Activated CD4-positive, alpha-beta T cell treated with anti-CD3 and anti-CD28 coated beads, Interleukin-2, amount 50 U/mL, for 48 hours (primary cell): ENCODE results near the gene FRK.
A peak's percentile ranks its signal among the peaks of the same experiment; 100 is the strongest.

Experiments
- DNase-seq, 2 experiments: peaks; one replicate each; pipeline ENCODE4 v3.0.0-alpha.2; 2020

Gene FRK

DNA sequence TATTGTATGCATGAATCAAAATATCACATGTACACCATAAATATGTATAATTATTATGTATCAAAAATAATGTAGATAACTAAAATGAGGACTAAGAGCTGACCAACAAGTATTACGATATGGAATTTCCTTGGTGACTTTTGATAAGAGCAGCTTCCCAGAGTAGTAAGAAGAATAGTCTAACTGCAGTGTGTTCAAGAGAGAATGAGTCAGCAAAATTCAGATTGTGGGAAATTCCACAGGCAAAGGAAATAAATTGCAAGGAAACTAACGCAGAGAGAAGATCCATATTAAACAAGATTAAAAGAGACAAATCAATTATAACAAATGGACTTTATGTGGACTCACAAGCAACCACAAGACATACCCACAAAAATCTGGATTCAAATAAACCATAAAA is 26.4 kb downstream of the FRK start:
- DNase-seq: no peak

DNA sequence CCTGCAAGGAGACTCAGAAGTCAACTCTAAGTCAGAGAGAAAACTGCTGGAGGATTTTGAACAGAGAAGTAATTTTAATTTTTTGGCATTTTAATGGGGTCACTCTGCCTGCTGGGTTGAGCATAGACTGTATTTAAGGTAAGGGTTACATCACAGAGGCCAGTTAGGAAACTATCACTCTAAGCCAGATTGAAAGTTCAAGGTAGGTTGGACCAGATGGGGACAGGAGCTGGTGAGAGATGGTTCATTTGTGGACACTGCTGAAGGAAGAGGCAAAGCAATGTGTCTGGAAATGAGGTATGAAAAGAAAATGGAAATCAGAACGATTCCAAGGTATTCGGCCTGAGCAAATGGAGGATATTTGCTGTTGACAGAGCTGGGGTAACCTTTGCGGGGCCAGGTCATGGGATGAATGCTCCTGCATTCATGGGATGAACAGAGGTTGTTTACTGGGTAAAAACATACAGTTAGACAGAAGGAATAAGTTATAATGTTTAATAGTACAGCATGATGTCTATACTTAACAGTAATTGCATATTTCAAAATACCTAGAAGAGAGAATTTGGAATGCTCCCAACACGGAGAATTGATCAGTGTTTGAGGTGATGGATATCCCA is 26.9 kb downstream of the FRK start:
- DNase-seq: no peak

DNA sequence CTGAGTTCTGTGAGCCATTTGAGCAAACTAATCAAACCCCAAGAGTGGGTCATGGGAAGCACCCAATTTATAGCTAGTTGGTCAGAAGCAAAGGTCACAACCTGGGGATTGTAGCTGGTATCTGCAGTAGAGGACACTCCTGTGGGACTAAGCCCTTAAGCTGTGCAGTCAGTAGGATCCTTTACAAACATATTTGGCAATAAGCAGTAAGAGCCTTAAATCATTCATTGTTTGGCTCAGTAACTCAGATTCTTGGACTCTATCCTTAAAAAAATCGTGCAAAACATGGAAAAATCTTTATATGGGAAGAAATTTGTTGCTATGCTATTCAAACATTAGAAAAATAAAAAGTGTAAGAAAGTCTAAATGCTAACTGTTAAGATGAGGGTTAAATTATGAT is 29.9 kb downstream of the FRK start:
- DNase-seq: no peak

DNA sequence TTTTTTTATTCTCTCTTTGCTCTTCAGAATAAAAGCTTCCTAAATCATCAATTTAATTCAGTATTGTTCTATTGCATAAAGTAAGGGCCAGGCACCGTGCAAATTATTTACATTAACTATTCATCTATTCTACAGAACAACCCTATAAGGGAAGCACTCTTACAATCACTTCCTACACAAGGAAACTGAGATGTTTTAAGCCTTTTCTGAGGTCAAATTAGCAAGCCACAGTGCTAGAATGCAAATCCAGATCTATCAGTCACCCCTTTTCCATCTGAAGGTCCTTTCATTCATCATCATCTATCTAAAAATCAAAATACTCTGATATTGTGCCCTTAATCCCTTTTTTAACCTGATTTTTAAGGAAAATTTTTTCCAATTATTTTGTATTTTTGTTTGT is 31.2 kb downstream of the FRK start:
- no peak for DNase-seq

DNA sequence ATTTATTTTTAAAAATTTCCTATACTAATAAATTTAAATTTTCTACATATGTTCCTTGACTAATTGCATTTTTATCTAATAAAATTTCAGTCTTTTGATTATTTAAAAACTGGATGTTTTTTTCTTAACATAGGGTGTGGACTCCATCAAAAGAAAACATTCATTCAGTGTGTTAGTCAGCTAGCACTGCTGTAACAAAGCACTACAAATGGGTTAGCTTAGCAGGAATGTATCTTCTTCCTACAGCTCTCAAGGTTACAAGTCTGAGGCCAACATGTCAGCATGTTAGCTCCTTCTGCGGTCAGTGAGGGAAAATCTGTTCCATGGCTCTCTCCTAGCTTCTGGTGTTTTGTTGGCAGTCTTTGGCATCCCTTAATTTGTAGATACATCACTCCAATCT is 32.5 kb downstream of the FRK start:
- DNase-seq: no peak

DNA sequence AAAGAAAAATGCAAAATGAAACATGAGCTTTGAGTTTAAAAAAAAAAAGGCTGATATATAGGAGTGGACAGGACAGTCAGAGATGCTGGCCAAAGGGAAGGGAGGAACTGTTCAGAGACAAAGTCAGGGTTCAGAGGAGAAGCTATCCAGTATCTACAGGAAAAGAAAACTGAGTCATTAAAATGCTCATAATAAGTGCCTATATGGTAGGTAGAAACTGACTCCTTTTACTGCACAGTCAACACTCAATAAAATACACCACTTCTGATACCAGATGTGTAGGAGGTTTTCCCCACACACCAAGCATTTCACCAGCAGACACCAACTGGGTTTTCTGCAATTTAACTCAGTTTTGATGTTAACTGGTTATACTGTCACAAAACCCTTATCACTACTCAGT is 32.9 kb downstream of the FRK start:
- no peak for DNase-seq

DNA sequence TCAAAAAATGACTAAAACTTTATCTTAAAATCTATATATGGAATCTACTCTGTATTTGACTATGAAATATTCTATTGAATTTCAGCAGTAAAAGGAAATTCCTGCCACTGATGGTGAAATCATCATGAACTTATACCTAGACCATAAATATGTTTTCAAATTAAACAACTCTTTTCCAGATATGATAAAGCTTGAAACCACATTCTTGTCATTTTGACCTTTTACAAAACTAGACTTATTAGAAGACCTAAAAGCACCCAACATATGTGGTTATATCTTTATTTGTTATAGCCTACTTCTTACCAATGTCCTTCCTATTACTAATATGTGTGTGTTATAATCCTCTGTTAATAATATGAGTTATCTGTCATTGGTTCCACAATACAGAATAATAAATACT is 35.3 kb downstream of the FRK start:
- no peak for DNase-seq

DNA sequence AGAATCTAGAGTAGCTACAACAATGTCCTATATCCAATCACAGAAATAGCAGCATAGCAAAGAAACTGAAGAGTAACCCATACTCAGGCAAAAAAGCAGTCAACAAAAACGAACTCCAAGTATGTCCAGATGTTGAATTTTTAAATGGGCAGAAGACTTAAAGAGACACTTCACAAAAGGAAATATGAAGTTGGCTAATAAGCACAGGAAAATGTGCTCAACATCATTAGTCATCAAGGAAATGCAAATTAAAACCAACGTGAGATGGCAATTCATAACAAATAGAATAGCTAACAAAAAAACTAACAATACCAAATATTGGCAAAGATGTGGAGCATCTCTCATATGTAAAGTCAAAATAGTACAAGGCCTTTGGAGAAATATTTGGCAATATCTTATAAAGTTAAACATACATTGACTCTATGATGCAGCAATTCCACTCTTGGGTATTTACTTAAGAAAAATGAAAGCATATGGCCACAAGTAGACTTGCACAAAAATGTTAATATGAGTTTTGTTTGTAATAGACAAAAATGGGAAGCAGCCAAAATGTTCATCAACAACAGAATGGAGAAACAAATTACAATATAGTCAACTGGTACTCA is 37.7 kb downstream of the FRK start:
- no peak for DNase-seq

DNA sequence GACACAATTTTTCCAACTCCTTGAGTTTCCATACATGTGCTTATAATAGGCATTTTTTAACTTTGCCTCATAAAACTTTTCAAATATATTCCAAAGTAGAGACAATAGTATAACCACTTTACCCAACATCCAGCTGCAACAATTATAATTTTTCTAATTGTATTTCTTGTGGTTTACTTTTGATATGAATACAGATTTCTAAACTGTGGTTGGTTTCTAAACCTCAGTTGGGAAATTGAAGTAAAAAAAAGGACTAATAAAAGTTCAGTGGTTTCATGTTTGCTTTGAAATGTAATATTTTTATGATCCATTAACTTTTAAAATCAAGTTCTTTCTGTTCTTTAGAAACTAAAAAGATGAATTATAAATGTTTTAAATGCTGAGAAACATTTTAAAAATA is 40.0 kb downstream of the FRK start:
- DNase-seq: no peak

DNA sequence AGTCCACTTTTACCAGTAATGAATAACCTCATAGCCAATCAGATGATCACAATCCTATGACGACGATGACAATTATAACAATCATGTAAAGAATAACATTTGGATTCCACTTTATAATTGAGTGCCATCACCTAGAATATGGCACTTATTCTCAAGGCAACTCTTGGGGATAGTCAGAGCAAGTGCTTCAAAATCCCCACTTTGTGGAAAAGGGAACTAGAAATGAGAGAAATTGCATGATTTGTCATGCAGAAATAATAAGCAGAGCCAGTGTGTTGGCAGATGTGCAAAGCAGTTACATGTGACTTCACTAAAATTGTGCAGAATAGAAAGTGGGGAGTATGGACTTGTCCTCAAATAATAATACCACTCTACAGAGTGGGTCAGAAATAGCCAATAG is 41.3 kb downstream of the FRK start:
- DNase-seq: no peak

DNA sequence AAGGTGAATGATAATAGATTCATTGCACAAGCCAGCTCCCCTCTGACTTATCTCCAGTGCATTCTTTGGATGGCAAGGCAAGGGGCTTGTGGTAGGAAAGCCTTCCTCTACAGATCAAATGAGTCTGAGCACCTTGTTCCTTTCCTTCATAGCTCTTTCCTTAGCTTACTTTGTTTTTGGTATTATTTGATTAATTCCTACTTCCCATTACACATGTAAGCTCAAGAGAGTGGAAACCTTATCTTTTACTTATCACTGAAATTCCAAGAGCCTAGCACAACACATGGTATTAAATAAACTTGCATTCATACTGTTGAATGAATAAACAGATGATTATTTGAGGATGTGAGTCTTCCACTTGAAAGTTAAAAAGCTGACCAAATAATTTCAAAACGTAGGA is 41.7 kb downstream of the FRK start:
- DNase-seq: no peak

DNA sequence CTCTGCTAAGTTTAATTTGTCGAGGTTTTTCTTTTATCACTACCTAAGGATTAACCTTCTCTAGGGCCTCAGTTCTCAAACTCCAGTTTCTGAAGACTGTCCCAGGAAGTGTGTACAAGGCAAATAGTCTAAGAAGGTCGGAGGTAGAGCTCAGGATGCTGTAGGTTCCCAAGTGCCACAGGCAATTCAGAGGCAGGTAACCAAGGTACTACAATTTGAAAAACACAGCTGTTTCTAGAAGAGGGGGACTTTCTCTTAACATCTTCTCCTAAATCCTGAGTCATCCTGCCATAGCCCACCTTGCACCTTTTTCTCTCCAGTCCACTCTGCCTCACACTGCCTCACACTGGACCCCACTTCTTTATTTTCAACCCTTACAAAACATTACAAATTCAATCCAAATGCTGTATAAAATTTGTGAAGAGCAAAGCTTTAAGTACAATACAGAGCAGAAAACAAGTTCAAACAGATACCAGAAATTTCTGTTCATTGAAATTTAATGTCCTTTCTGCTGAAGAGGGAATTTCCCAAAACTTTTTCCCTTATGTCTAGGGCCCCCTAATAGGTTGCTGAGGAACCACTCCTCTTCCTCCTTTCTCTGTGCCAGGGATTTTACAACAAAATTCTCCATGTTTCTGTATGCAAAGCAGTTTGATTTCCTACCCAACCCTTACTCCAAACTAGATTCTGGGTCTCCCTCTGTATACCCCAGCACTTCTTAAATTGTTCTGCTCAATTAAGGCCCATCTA is 43.0 kb downstream of the FRK start:
- no peak for DNase-seq

DNA sequence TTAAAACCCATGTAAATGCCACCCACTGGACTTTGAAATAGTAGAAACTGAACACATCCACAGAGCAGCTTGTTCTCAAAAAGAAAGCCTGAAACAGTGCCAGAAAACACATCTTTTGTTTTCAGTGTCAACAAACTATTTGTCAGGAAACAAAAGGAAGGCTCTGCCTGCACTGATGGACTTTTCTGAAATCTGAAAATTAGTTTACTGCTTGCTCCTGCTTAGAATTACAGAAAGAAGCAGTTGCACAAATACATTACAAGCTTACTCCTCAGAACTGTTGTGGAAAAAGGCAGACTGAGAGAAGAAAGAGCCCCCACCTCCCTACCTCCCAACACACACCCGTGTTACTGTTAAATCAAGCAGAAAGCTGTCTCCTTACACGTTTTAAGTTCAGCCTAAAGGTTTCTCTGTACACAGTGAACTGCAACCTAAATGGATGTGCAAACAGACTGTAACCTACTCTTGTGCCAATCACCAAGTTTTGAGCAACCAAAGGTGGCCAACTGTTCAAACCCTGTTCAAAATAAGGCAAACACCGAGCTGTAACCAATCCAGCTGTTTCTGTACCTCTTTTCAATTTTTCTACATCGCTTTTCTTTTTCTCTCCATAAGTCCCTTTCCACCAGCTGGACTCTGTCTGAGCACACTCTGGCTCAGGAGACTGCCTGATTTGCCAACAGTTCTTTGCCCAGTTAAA is 43.7 kb downstream of the FRK start:
- no peak for DNase-seq

DNA sequence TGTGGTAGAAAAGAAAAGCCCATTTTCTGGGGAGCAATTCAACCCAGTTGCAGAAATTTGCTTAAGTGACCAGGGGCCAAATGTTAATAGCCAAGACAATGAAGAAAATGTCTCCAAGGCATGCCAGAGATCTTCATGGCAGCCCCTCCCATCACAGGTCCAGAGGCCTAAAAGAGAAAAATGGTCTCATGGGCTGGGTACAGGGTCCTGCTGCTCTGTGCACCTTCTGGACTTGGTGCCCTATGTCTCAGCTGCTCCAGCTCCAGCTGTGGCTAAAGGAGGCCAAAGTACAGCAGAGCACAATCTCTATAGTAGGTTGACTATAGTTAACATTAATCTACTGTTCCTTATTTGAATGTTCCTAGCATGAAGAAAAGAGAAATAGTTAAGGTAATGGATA is 44.7 kb downstream of the FRK start:
- DNase-seq: no peak

DNA sequence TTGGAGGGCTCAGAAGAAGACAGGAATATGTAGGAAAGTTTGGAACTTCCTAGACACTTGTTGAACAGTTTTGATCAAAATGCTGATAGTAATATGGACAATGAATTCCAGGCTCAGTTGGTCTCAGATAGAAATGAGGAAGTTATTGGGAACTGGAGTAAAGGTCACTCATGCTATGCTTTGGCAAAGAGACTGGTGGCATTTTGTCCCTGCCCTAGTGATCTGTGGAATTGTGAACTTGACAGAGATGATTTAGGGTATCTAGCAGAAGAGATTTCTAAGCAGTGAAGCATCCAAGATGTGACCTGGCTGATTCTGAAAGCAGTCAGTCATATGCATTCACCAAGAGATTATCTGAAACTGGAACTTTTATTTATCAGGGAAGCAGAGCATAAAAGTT is 45.1 kb downstream of the FRK start:
- DNase-seq: no peak

DNA sequence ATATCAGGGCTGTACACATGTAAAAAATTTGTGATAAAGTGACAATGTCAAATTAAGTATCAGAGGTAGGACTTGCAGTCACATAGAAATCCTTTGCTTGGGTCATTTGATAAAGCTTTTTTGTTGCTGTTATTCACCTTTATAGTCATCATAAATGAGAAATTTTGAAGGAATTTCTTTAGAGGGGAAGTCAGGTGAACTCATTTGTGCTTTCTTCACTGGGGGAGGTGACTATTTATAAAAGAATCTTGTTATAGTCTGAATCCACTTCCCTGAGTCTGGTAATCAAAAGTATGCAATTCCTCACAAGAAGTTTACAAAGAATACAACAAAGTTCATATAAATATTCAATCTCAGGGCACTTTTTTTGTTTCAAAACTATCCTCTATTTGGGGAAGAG is 47.7 kb downstream of the FRK start:
- no peak for DNase-seq

DNA sequence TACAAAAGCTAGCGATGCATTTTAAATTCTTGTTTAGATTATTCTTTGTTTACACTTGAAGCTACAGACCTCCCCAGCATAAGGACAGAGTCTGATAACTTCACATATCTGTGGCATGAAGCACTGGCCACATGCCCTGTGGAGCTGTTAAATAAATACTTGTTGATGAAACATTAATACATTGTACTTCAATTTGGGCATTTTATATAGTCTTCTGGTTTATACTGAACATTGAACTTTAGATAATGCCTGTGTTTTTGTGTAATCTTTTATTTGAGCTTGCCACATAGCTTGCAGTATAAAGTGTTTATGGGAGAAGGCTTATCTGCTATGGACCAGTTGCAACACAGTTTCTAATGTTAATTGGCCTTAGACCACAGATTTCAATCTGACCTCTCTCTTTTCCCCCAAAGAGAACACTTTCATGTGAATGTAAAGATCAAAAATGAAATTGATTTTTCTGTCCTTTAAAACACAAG is 48.2 kb downstream of the FRK start:
- DNase-seq: no peak

DNA sequence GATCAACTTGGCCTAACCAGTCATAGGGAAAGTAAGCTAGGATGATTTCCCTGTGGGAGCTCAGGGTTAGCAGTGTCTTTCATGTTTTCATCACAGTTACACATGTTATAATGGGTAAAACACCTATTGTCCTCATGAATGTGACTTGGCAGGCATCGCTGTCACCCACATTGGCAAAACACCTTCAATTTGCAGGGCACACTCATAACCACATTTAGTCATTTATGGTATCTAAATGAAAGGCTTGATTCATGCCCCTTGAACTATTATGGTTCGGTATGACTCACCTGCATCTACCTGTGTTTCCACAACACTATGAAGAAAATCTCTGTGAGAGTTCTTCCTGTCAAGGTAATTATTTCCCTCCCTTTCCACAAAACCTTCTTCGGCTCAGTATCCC is 49.2 kb downstream of the FRK start:
- peak; percentile 32 to 48 for DNase-seq

DNA sequence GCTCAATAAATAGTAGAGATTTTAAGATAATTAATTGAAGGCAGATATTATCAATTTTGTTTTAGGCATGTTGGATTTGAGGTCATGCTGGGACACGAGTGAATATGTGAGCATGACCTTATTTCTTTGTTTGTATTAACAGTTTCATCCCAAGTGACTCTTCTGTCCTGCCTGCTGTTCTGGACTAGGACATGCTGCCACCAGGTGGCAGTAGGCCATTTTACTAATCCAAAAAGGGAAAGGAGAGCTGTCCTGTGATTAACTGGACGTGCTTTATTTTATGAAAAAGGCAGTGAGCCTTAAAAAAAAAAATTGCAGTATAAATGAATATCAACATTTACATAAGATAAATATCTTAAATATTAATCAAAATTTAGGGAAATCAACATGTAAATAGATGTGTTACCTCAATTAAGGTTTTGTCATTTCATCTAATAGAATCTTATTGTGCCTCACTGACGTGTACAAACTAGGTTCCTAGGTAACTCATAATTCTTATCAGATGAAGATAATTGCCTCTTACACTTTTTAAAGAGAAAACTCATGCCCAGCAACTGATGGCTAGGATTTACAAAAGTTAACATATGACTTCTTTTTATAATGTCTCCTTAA is 49.8 kb downstream of the FRK start:
- peak; percentile 60 to 64 for DNase-seq

DNA sequence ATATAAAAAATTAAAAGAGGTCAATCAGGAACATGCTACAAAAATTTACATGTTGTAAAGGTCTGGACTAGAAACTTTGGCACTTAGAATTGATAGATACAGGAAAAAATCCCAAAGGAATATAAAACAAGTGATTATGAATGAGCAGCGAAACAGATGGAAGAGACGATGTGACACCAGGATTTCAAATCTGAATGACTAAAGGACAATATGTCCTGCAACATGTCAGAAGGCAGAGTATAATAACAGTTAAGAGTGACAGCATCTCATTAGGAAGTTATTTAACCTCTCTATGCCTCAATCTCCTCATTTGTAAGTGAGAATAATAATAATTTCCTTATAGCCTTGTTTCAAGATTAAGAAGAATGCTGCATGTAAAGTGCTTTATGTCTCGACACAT is 50.3 kb downstream of the FRK start:
- DNase-seq: no peak

DNA sequence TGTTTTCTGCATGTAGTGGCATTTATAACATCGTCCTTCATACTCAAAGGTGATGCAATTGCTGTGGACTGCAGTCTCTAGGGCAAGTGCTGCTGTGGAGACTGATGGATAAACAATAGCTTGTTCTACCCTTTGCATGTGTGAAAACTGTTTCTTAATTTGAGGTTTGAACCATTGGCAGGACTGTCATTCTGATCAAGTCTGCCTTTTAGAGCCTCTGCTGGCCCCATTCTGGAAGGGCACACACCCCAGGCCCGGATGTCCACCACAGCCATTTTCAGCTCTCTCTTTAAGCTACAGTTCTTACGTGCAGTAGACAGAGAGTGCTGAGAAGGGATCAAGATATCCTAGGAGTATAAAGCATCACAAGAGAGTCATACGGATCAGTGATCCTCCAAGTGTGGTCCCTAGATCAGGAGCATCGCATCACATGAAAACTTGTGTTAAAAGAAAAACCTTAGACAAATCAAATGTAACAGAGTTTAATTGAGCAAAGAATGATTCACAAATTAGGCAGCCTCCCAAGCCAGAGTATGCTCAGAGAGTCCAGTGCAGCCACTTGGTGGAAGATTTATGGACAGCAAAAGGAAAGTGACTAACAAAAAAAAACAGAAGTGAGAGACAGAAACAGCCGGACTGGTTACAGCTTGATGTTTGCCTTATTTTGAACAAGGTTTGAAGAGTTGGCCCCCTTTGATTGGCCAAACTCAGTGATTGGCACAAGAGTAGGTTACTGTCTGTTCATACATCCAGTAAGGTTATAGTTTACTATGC is 52.0 kb downstream of the FRK start:
- DNase-seq: no peak
